Prostate gland (tissue), 2 donors: ENCODE data around the gene PTPRC.

Source experiments
- POLR2A ChIP-seq: fragments of 450-650 bp; IDR thresholded peaks from one replicate; pipeline ENCODE4 v1.6.1; 2016; ENCODE audit warnings: antibody characterized with exemption, mild to moderate bottlenecking
- TF ChIP-seq, protein P1 (sequence below), 4 experiments: fragments of 200-600 bp in 2 of 4; fragments of 450-650 bp in 2 of 4; sonication (generic) in 2 of 4; IDR thresholded peaks; 1 replicate in 3 of 4; 2 replicates in 1 of 4; pipeline ENCODE4 v1.5.1; 2016 to 2019; ENCODE audit warnings: antibody characterized with exemption in 4 of 4, mild to moderate bottlenecking in 2 of 4, moderate library complexity in 2 of 4

DNA sequence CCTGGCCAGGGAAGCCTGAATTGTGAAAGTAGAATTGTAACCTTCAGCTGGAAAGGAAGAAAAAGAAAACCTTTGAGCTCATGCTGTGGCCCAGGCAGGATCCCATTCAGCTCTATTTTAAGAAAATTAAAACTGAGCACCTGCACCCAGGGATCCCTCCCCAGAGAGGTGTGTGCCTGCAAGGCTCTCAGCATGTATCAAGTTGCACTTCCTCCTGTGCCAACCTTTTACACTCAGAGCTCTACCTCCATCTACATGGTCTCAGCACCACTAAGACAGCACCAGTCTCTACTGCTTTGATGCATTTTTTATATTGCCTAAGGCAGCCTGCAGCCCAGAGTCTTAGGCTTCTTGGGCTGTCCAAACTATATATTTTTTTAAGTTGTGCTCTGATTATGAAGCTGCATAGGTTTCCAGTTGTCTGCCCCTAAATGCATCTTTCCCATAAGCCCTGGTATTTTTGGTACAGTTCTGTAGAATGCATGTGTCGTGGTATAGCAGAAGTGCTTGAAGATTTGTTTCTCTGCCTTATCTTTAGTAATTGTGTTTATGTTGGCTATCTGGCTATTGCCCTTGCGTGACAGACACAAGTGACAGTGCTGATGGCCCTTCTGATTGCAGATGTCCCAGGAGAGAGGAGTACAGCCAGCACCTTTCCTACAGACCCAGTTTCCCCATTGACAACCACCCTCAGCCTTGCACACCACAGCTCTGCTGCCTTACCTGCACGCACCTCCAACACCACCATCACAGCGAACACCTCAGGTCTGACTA is 63.1 kb downstream of the PTPRC start:
- TF ChIP-seq, protein P1, sequence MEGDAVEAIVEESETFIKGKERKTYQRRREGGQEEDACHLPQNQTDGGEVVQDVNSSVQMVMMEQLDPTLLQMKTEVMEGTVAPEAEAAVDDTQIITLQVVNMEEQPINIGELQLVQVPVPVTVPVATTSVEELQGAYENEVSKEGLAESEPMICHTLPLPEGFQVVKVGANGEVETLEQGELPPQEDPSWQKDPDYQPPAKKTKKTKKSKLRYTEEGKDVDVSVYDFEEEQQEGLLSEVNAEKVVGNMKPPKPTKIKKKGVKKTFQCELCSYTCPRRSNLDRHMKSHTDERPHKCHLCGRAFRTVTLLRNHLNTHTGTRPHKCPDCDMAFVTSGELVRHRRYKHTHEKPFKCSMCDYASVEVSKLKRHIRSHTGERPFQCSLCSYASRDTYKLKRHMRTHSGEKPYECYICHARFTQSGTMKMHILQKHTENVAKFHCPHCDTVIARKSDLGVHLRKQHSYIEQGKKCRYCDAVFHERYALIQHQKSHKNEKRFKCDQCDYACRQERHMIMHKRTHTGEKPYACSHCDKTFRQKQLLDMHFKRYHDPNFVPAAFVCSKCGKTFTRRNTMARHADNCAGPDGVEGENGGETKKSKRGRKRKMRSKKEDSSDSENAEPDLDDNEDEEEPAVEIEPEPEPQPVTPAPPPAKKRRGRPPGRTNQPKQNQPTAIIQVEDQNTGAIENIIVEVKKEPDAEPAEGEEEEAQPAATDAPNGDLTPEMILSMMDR (IDR thresholded peaks at IDR 0.05), result no peak
- no peak for TF ChIP-seq POLR2A
